CD14-positive monocyte (primary cell): Measurements from ENCODE around the gene ZNF302. TPM values are rescaled to one million over a fixed set of nuclear protein-coding genes. Genes with fewer than 3 reads are reported as not detected.

Source experiments
- DNase-seq, 3 donors: peaks; one replicate each; pipeline ENCODE4 v3.0.0-alpha.2; 2011 to 2022
- H2AFZ ChIP-seq: 2 replicates; pipeline ENCODE4 v1.6.0; 2012; ENCODE audit warnings: mild to moderate bottlenecking, low read depth, low read length, inconsistent platforms; ENCODE audit not compliant: insufficient read depth, poor library complexity, severe bottlenecking
- H3K27ac ChIP-seq, 2 donors: 1 replicate in 1 of 2; 2 replicates in 1 of 2; pipeline ENCODE4 v1.5.1; 2012 to 2013; ENCODE audit warnings: low read length in 2 of 2, control low read depth in 1 of 2, inconsistent platforms in 1 of 2, low read depth in 1 of 2, mild to moderate bottlenecking in 1 of 2
- H3K27me3 ChIP-seq, 2 donors: one replicate each; pipeline versions ENCODE4 v1.6.0 to v1.6.1; 2011 to 2013; ENCODE audit warnings: low read length in 2 of 2; ENCODE audit not compliant: control insufficient read depth in 2 of 2, insufficient read depth in 2 of 2
- H3K36me3 ChIP-seq, 2 donors: replicated peaks in 1 of 2; 1 replicate in 1 of 2; 2 replicates in 1 of 2; pipeline versions ENCODE4 v1.5.1 to v1.6.1; 2012 to 2013; ENCODE audit warnings: low read length in 2 of 2, control low read depth in 1 of 2, inconsistent platforms in 1 of 2, mild to moderate bottlenecking in 1 of 2; ENCODE audit not compliant: insufficient read depth in 2 of 2, control insufficient read depth in 1 of 2
- H3K4me1 ChIP-seq, 2 donors: 1 replicate in 1 of 2; 2 replicates in 1 of 2; pipeline versions ENCODE4 v1.5.1 to v1.6.1; 2012 to 2013; ENCODE audit warnings: low read length in 2 of 2, control low read depth in 1 of 2, inconsistent platforms in 1 of 2, mild to moderate bottlenecking in 1 of 2, moderate library complexity in 1 of 2; ENCODE audit not compliant: insufficient read depth in 2 of 2, control insufficient read depth in 1 of 2
- H3K4me2 ChIP-seq: replicated peaks from 2 replicates; pipeline ENCODE3; 2012; ENCODE audit warnings: low read length, moderate library complexity, mild to moderate bottlenecking; ENCODE audit not compliant: poor library complexity, severe bottlenecking; ENCODE audit errors: extremely low read depth
- H3K4me3 ChIP-seq, 3 experiments: fragments of 200-600 bp in 1 of 3; sonication (generic) in 1 of 3; replicated peaks in 1 of 3; 1 replicate in 2 of 3; 2 replicates in 1 of 3; pipeline ENCODE4 v1.5.1; 2011 to 2013; ENCODE audit warnings: low read length in 3 of 3, mild to moderate bottlenecking in 3 of 3, control low read depth in 2 of 3, low read depth in 2 of 3, inconsistent platforms in 1 of 3, moderate library complexity in 1 of 3
- H3K79me2 ChIP-seq: 2 replicates; pipeline ENCODE4 v1.6.0; 2012; ENCODE audit warnings: mild to moderate bottlenecking, control low read depth, inconsistent platforms, low read length, moderate library complexity; ENCODE audit not compliant: insufficient read depth
- H3K9ac ChIP-seq: 2 replicates; pipeline ENCODE4 v1.6.0; 2017; ENCODE audit warnings: low read length, mild to moderate bottlenecking; ENCODE audit not compliant: insufficient read depth, poor library complexity, severe bottlenecking
- H3K9me3 ChIP-seq, 2 donors: replicated peaks in 1 of 2; 1 replicate in 1 of 2; 2 replicates in 1 of 2; pipeline versions ENCODE4 v1.5.1 to v1.6.1; 2012 to 2013; ENCODE audit warnings: low read length in 2 of 2, control low read depth in 1 of 2; ENCODE audit not compliant: control insufficient read depth in 1 of 2, insufficient read depth in 1 of 2
- H4K20me1 ChIP-seq: 2 replicates; pipeline ENCODE4 v1.6.0; 2012; ENCODE audit warnings: mild to moderate bottlenecking, low read length, control low read depth, moderate library complexity; ENCODE audit not compliant: insufficient read depth
- H3K27ac Mint-ChIP-seq, 7 donors: one replicate each; pipeline ENCODE4 v1.8.0; 2020; ENCODE audit warnings: mild to moderate bottlenecking in 7 of 7, mixed read lengths in 7 of 7, moderate library complexity in 6 of 7, inconsistent platforms in 2 of 7
- H3K27me3 Mint-ChIP-seq, 3 donors: one replicate each; pipeline ENCODE4 v1.8.0; 2021 to 2022; ENCODE audit warnings: low read depth in 3 of 3, mild to moderate bottlenecking in 3 of 3, mixed read lengths in 3 of 3, moderate library complexity in 3 of 3, inconsistent platforms in 1 of 3
- H3K36me3 Mint-ChIP-seq, 2 donors: one replicate each; pipeline ENCODE4 v1.8.0; 2020; ENCODE audit warnings: mixed read lengths in 2 of 2, inconsistent platforms in 1 of 2, mild to moderate bottlenecking in 1 of 2
- H3K4me1 Mint-ChIP-seq: one replicate; pipeline ENCODE4 v1.8.0; 2020; ENCODE audit warnings: mild to moderate bottlenecking, mixed read lengths
- H3K4me3 Mint-ChIP-seq, 2 donors: one replicate each; pipeline ENCODE4 v1.8.0; 2020; ENCODE audit warnings: mild to moderate bottlenecking in 2 of 2, mixed read lengths in 2 of 2, moderate library complexity in 1 of 2
- H3K9me3 Mint-ChIP-seq, 7 donors: one replicate each; pipeline ENCODE4 v1.8.0; 2020 to 2022; ENCODE audit warnings: mixed read lengths in 7 of 7, mild to moderate bottlenecking in 6 of 7, moderate library complexity in 6 of 7, inconsistent platforms in 2 of 7
- CTCF ChIP-seq: fragments of 200-600 bp; IDR thresholded peaks from one replicate; pipeline ENCODE4 v1.8.0; 2022; ENCODE audit warnings: antibody characterized with exemption, mild to moderate bottlenecking
- WGBS: methylation state at CpG from one replicate; pipeline ENCODE4 v1.1.5; 2013; ENCODE audit warnings: missing lambda C conversion rate; ENCODE audit not compliant: insufficient coverage; 5-methylcytosine and 5-hydroxymethylcytosine counted together
- intact Hi-C, 2 donors: fragments of 100-400 bp; cut with micrococcal nuclease; formaldehyde crosslinking; loops; one replicate each; pipeline versions ENCODE4 v1.15.0 to v1.15.1; 2023
- polyA plus RNA-seq, 3 donors: library from polyadenylated mRNA; depleted of rRNA in 1 of 3; unstranded in 2 of 3; stranded (reverse) in 1 of 3; fragments of 300-500 nt in 2 of 3; fragments of >200 nt in 1 of 3; fragmentation: Illumina TruSeq in 2 of 3; gene quantifications; 1 replicate in 2 of 3; 2 replicates in 1 of 3; pipeline ENCODE4 v1.2.3, GENCODE V29; 2012 to 2021

Gene ZNF302
- polyA plus RNA-seq, 3 donors: 3.2 to 9.0 (median 4.4) TPM

DNA sequence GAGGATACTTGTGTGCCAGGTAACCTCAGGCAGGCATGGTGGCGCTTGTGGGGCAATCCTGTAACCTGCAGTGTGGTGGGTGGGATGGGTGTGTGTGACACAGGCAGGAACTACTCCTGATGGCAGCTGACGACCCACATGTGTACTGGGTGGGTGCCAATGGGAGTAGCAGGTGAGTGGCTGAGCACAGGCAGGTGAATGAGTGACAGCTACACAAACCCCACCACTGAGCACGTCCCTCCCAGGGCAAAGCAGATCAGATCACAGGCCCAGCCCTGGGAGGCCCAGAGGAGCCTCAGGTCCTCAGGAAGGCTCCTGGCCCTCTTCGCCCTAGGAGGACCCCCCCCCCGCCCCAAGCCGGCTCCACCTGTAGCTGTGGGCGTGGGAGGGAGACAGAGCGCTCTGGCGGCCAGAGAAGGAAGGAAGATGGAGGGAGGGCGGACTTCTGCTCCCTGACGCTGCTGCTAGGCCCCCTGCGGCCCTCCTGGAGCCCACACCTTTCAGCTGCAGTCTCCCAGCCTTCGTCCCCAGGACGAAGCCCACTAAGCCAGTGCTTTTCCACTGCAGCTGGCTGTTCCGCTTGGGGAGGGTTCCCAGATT lies 55.2 kb downstream of the ZNF302 start:
- Histone ChIP-seq H4K20me1 (no peaks in the 10 kb centered on the region), H3K36me3 (peaks cover under 1 to 6% of the 10 kb centered on the region in 2 donors), H2AFZ (peak overlapping the region; percentile 92), H3K79me2 (no peaks in the 10 kb centered on the region), H3K9me3 (peaks cover 10 to 26% of the 10 kb centered on the region in 2 donors), H3K4me1 (peaks cover 16 to 24% of the 10 kb centered on the region in 2 donors), H3K27me3 (no peaks in the 10 kb centered on the region), H3K4me3 (peak overlapping the region in 2 of 3 experiments; percentile 83 to 94), H3K4me2 (peak overlapping the region; percentile 94), H3K27ac (peak overlapping the region in 1 of 2 donors; percentile 74), H3K9ac (peak overlapping the region; percentile 85)
- intact Hi-C loops: loop anchor here (5.0 kb wide), 2 partner anchors 40 to 55 kb away; partner anchors contain the start of genes SCGB2B2 (in 1 of the 2), ZNF302 (in 1 of the 2) and ZNF599 (in 1 of the 2)
- peaks cover 14% of the 10 kb centered on the region for H3K4me1 Mint-ChIP-seq
- no peak for TF ChIP-seq CTCF
- no peak for DNase-seq
- 100% methylated on average over 1 of the region's 15 CpGs for WGBS
- peak overlapping the region; percentile 35 to 37 for H3K4me3 Mint-ChIP-seq
- peak overlapping the region in 1 of 7 donors; percentile 64 for H3K27ac Mint-ChIP-seq
- H3K27me3 Mint-ChIP-seq: peaks cover 1 to 3% (median 3%) of the 10 kb centered on the region in 3 donors
- H3K9me3 Mint-ChIP-seq: peaks cover 13 to 44% (median 39%) of the 10 kb centered on the region in 7 donors
- peaks cover 16 to 18% of the 10 kb centered on the region in 2 donors for H3K36me3 Mint-ChIP-seq

DNA sequence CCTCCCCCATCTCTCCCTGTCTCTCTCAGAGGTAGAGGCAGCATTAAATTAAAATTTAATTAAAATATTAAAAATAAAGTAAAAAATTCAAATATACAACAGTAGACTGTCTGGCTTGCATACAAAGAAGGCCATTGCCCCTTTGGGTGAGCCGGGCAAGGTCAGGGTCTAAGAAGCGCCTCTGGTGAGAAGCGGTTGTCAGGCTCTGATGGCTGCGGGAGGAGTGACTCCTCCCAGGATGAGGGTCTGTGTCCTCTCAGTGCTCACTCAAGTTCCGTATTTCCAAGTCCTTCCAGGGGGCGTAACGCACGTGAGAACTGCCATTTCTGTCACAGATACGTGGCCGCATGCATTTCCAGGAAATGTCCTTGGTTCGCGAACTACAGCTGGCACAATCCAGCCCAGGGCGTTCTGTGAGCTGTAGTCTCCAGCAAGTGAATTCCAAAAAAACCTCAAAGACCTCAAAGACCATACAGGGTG lies 55.8 kb downstream of the ZNF302 start:
- peak overlapping the region; percentile 93 to 97 (median 96) for H3K27ac Mint-ChIP-seq
- H3K79me2 ChIP-seq: no peaks in the 10 kb centered on the region
- H3K4me2 ChIP-seq: peak overlapping the region; percentile 94
- peaks cover 2 to 6% of the 10 kb centered on the region in 2 donors for H3K36me3 ChIP-seq
- peaks cover 17 to 48% (median 43%) of the 10 kb centered on the region in 7 donors for H3K9me3 Mint-ChIP-seq
- no peaks in the 10 kb centered on the region for H3K27me3 ChIP-seq
- WGBS: 0% methylated on average over 10 of the region's 13 CpGs
- H3K27ac ChIP-seq: peak overlapping the region; percentile 74 to 87
- H3K4me3 Mint-ChIP-seq: peak overlapping the region; percentile 91 to 93
- peak; percentile 48 to 77 (median 66) for DNase-seq
- H3K4me1 ChIP-seq: peaks cover 16 to 24% of the 10 kb centered on the region in 2 donors
- intact Hi-C loops: loop anchor here (5.0 kb wide), 2 partner anchors 39 to 56 kb away; partner anchors contain the start of genes SCGB2B2 (in 1 of the 2), ZNF302 (in 1 of the 2) and ZNF599 (in 1 of the 2)
- H4K20me1 ChIP-seq: no peaks in the 10 kb centered on the region
- no peak for TF ChIP-seq CTCF
- peak overlapping the region; percentile 85 for H3K9ac ChIP-seq
- peaks cover 21 to 22% of the 10 kb centered on the region in 2 donors for H3K36me3 Mint-ChIP-seq
- peak overlapping the region; percentile 81 to 94 (median 83) for H3K4me3 ChIP-seq
- H3K27me3 Mint-ChIP-seq: peaks cover 0 to 3% (median 1%) of the 10 kb centered on the region in 3 donors
- peaks cover 16 to 30% of the 10 kb centered on the region in 2 donors for H3K9me3 ChIP-seq
- peak overlapping the region; percentile 92 for H2AFZ ChIP-seq
- H3K4me1 Mint-ChIP-seq: peaks cover 14% of the 10 kb centered on the region
